HEK293 (cell line): ENCODE results near the gene ZNF609.

ENCODE experiments used
- CTCF ChIA-PET: fragments of 350-600 bp; formaldehyde crosslinking; extraction: SDS; loops from one replicate; lab custom pipeline; 2021; ENCODE audit warnings: antibody characterized with exemption; lab: Yijun Ruan, JAX
- POLR2A ChIA-PET: fragments of 300-600 bp; formaldehyde crosslinking; extraction: SDS; loops from one replicate; lab custom pipeline; 2020; ENCODE audit warnings: antibody characterized with exemption, inconsistent platforms; lab: Yijun Ruan, JAX
- H3K27ac ChIP-seq: fragments of 200-500 bp; sonication (Bioruptor generic); 2 replicates; pipeline ENCODE4 v1.5.1; 2014; ENCODE audit warnings: low read depth, low read length, control low read depth, inconsistent platforms; ENCODE audit errors: extremely low read depth
- H3K36me3 ChIP-seq, 2 experiments: fragments of 200-500 bp in 1 of 2; sonication (Bioruptor generic) in 1 of 2; 1 replicate in 1 of 2; 2 replicates in 1 of 2; pipeline ENCODE4 v1.5.1; 2014 to 2017; ENCODE audit warnings: inconsistent platforms in 2 of 2, low read length in 2 of 2; ENCODE audit not compliant: control insufficient read depth in 2 of 2, insufficient read depth in 1 of 2
- H3K4me1 ChIP-seq: fragments of 200-500 bp; sonication (Bioruptor generic); 2 replicates; pipeline ENCODE4 v1.5.1; 2014; ENCODE audit warnings: mild to moderate bottlenecking, low read length, inconsistent platforms; ENCODE audit not compliant: control insufficient read depth, insufficient read depth
- H3K4me3 ChIP-seq: 2 replicates; pipeline ENCODE4 v1.5.1; 2011; ENCODE audit warnings: low read depth, mild to moderate bottlenecking, control low read depth, low read length, moderate library complexity
- H3K9me3 ChIP-seq: fragments of 200-500 bp; sonication (Bioruptor generic); 2 replicates; pipeline ENCODE4 v1.5.1; 2014; ENCODE audit warnings: low read depth, low read length, inconsistent platforms; ENCODE audit not compliant: control insufficient read depth, insufficient read depth
- HOXC10 ChIP-seq: sonication (generic); formaldehyde crosslinking; IDR thresholded peaks from 2 replicates; pipeline ENCODE4 v1.8.1; 2023; ENCODE audit warnings: mild to moderate bottlenecking, missing genetic modification reagents
- SP3 ChIP-seq: fragments of 450-650 bp; formaldehyde crosslinking; IDR thresholded peaks from 2 replicates; pipeline ENCODE4 v1.5.1; 2016; ENCODE audit warnings: missing biosample characterization, missing genetic modification characterization
- SP7 ChIP-seq: fragments of 450-650 bp; formaldehyde crosslinking; IDR thresholded peaks from 2 replicates; pipeline ENCODE4 v1.5.1; 2016; ENCODE audit warnings: missing biosample characterization, missing genetic modification characterization
- ZNF132 ChIP-seq: fragments of 450-650 bp; formaldehyde crosslinking; IDR thresholded peaks from 2 replicates; pipeline ENCODE4 v1.5.1; 2017; ENCODE audit warnings: missing biosample characterization, missing genetic modification characterization, borderline replicate concordance
- ZNF248 ChIP-seq: fragments of 450-650 bp; formaldehyde crosslinking; IDR thresholded peaks from 2 replicates; pipeline ENCODE4 v1.5.1; 2017; ENCODE audit warnings: missing biosample characterization, missing genetic modification characterization
- ZNF266 ChIP-seq: fragments of 450-650 bp; formaldehyde crosslinking; IDR thresholded peaks from 2 replicates; pipeline ENCODE4 v1.5.1; 2016; ENCODE audit warnings: missing biosample characterization, missing genetic modification characterization, low read depth
- ZNF341 ChIP-seq: fragments of 450-650 bp; formaldehyde crosslinking; IDR thresholded peaks from 2 replicates; pipeline ENCODE4; 2016; ENCODE audit warnings: low read depth, missing biosample characterization, missing genetic modification characterization
- ZNF37A ChIP-seq: fragments of 450-650 bp; IDR thresholded peaks from 2 replicates; pipeline ENCODE4 v1.5.1; 2018; ENCODE audit warnings: missing biosample characterization, missing genetic modification characterization
- ZNF416 ChIP-seq: fragments of 450-650 bp; formaldehyde crosslinking; IDR thresholded peaks from 2 replicates; pipeline ENCODE4 v1.5.1; 2016; ENCODE audit warnings: missing biosample characterization, missing genetic modification characterization
- ZNF473 ChIP-seq: fragments of 450-650 bp; formaldehyde crosslinking; IDR thresholded peaks from 2 replicates; pipeline ENCODE4 v1.5.1; 2017; ENCODE audit warnings: missing biosample characterization, missing genetic modification characterization
- ZNF514 ChIP-seq: fragments of 450-650 bp; formaldehyde crosslinking; IDR thresholded peaks from 2 replicates; pipeline ENCODE4 v1.5.1; 2016; ENCODE audit warnings: missing biosample characterization, missing genetic modification characterization
- ZNF530 ChIP-seq: fragments of 450-650 bp; formaldehyde crosslinking; IDR thresholded peaks from 2 replicates; pipeline ENCODE4 v1.5.1; 2016; ENCODE audit warnings: low read depth, missing biosample characterization, missing genetic modification characterization
- ZNF596 ChIP-seq: fragments of 450-650 bp; IDR thresholded peaks from 2 replicates; pipeline ENCODE4 v1.5.0; 2018; ENCODE audit warnings: missing biosample characterization, mild to moderate bottlenecking, missing genetic modification characterization, moderate library complexity
- ZNF664 ChIP-seq: fragments of 450-650 bp; formaldehyde crosslinking; IDR thresholded peaks from 2 replicates; pipeline ENCODE4 v1.5.1; 2016; ENCODE audit warnings: missing biosample characterization, missing genetic modification characterization
- ZNF707 ChIP-seq: fragments of 450-650 bp; formaldehyde crosslinking; IDR thresholded peaks from 2 replicates; pipeline ENCODE4 v1.5.1; 2016; ENCODE audit warnings: missing biosample characterization, missing genetic modification characterization
- ZNF776 ChIP-seq: fragments of 450-650 bp; formaldehyde crosslinking; IDR thresholded peaks from 2 replicates; pipeline ENCODE4 v1.5.0; 2017; ENCODE audit warnings: missing biosample characterization, missing genetic modification characterization, borderline replicate concordance
- ZSCAN23 ChIP-seq: fragments of 450-650 bp; formaldehyde crosslinking; IDR thresholded peaks from 2 replicates; pipeline ENCODE4 v1.5.1; 2016; ENCODE audit warnings: missing biosample characterization, missing genetic modification characterization
- TF ChIP-seq, protein P1 (sequence below): fragments of 450-650 bp; formaldehyde crosslinking; IDR thresholded peaks from 2 replicates; pipeline ENCODE4 v1.5.1; 2017; ENCODE audit warnings: missing biosample characterization, mild to moderate bottlenecking, missing genetic modification characterization, moderate library complexity
- TF ChIP-seq, protein P2 (sequence below): fragments of 450-650 bp; formaldehyde crosslinking; IDR thresholded peaks from 2 replicates; pipeline ENCODE4 v1.5.1; 2016; ENCODE audit warnings: missing biosample characterization, missing genetic modification characterization
- TF ChIP-seq, protein P3 (sequence below): fragments of 450-650 bp; formaldehyde crosslinking; IDR thresholded peaks from 2 replicates; pipeline ENCODE4 v1.5.1; 2016; ENCODE audit warnings: missing biosample characterization, missing genetic modification characterization
- TF ChIP-seq, protein P4 (sequence below): fragments of 450-650 bp; IDR thresholded peaks from 2 replicates; pipeline ENCODE4 v1.5.1; 2018; ENCODE audit warnings: missing biosample characterization, mild to moderate bottlenecking, missing genetic modification characterization

ZNF609 gene

DNA sequence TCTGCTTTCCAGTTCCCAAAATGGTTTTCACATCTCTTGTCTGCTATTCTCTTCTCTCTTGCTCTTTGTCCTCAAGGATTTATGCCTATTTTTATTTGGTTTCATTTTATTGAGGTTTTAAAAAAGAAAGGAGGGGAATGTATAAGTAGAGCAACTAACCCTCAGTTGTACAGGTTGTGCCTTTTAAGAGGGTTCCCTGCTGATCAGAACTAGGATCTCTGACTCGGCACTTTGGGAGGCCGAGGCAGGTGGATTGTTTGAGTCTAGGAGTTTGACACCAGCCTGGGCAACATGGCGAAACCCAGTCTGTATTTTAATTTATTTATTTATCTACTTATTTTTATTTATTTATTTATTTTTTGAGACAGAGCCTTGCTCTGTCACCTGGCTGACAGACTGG is 123.6 kb downstream of the ZNF609 start (continued):
- no peak for TF ChIP-seq ZNF664 (tag by site-specific recombination)
- TF ChIP-seq ZSCAN23 (tag by site-specific recombination) = no peak

DNA sequence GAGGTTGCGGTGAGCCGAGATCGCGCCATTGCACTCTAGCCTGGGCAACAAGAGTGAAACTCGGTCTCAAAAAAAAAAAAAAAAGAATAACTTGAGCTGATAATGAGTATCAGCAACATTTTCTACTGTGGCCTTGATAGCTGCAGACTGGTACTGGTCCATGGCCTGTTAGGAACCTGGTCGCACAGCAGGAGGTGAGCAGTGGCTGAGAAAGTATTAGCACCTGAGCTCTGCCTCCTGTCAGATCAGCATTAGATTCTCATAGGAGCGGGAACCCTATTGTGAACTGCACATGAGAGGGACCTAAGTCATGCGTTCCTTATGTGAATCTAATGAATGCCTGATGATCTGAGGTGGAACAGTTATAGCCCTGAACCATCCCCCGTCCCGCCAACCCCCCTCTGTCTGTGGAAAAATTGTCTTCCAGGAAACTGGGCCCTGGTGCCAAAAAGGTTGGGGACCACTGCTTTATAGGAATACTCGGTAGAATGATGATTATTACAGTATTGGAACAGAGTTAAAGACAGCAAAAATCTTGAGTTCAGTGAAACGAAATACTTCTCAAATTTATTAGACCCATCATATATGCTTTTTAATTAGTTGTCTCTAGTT is 126.0 kb downstream of the ZNF609 start:
- H3K4me1 ChIP-seq = 0 out of 2 replicates have a peak, but pooled peaks cover 4% of the 10 kb centered on the region
- no peak overlapping the region for H3K27ac ChIP-seq
- H3K4me3 ChIP-seq = no peak overlapping the region
- no peaks in the 10 kb centered on the region for H3K9me3 ChIP-seq
- CTCF ChIA-PET = interaction anchor here (1.1 kb wide), 1 partner anchor 67 kb away, joined by 3 read pairs; no protein-coding TSS in a partner anchor
- TF ChIP-seq, protein P1, sequence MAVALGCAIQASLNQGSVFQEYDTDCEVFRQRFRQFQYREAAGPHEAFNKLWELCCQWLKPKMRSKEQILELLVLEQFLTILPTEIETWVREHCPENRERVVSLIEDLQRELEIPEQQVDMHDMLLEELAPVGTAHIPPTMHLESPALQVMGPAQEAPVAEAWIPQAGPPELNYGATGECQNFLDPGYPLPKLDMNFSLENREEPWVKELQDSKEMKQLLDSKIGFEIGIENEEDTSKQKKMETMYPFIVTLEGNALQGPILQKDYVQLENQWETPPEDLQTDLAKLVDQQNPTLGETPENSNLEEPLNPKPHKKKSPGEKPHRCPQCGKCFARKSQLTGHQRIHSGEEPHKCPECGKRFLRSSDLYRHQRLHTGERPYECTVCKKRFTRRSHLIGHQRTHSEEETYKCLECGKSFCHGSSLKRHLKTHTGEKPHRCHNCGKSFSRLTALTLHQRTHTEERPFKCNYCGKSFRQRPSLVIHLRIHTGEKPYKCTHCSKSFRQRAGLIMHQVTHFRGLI (tag by site-specific recombination) = no peak
- TF ChIP-seq ZNF37A (tag by site-specific recombination) = no peak
- TF ChIP-seq ZNF266 (tag by site-specific recombination) = no peak
- no peak for TF ChIP-seq ZNF596 (tag by site-specific recombination)
- TF ChIP-seq SP3 (tag by site-specific recombination) = no peak
- TF ChIP-seq ZNF776 (tag by site-specific recombination) = no peak
- no peak for TF ChIP-seq ZNF530 (tag by site-specific recombination)
- TF ChIP-seq, protein P2, sequence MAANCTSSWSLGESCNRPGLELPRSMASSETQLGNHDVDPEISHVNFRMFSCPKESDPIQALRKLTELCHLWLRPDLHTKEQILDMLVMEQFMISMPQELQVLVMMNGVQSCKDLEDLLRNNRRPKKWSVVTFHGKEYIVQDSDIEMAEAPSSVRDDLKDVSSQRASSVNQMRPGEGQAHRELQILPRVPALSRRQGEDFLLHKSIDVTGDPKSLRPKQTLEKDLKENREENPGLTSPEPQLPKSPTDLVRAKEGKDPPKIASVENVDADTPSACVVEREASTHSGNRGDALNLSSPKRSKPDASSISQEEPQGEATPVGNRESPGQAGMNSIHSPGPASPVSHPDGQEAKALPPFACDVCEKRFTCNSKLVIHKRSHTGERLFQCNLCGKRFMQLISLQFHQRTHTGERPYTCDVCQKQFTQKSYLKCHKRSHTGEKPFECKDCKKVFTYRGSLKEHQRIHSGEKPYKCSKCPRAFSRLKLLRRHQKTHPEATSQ = no peak
- no peak for TF ChIP-seq HOXC10 (CRISPR knock-in tag)
- TF ChIP-seq ZNF248 (tag by site-specific recombination) = no peak
- TF ChIP-seq ZNF514 (tag by site-specific recombination) = no peak
- no peak for TF ChIP-seq ZNF132 (tag by site-specific recombination)
- TF ChIP-seq, protein P3, sequence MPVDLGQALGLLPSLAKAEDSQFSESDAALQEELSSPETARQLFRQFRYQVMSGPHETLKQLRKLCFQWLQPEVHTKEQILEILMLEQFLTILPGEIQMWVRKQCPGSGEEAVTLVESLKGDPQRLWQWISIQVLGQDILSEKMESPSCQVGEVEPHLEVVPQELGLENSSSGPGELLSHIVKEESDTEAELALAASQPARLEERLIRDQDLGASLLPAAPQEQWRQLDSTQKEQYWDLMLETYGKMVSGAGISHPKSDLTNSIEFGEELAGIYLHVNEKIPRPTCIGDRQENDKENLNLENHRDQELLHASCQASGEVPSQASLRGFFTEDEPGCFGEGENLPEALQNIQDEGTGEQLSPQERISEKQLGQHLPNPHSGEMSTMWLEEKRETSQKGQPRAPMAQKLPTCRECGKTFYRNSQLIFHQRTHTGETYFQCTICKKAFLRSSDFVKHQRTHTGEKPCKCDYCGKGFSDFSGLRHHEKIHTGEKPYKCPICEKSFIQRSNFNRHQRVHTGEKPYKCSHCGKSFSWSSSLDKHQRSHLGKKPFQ = no peak
- no peak for TF ChIP-seq ZNF416 (tag by site-specific recombination)
- no peak for TF ChIP-seq ZNF341 (tag by site-specific recombination)
- no peak for TF ChIP-seq SP7 (tag by site-specific recombination)
- no peak for TF ChIP-seq ZSCAN23 (tag by site-specific recombination)
- TF ChIP-seq, protein P4, sequence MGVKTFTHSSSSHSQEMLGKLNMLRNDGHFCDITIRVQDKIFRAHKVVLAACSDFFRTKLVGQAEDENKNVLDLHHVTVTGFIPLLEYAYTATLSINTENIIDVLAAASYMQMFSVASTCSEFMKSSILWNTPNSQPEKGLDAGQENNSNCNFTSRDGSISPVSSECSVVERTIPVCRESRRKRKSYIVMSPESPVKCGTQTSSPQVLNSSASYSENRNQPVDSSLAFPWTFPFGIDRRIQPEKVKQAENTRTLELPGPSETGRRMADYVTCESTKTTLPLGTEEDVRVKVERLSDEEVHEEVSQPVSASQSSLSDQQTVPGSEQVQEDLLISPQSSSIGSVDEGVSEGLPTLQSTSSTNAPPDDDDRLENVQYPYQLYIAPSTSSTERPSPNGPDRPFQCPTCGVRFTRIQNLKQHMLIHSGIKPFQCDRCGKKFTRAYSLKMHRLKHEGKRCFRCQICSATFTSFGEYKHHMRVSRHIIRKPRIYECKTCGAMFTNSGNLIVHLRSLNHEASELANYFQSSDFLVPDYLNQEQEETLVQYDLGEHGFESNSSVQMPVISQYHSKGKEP (tag by site-specific recombination) = no peak
- TF ChIP-seq ZNF473 (tag by site-specific recombination) = no peak
- TF ChIP-seq ZNF707 (tag by site-specific recombination) = no peak
- TF ChIP-seq, all 188 proteins: peak for 0
- POLR2A ChIA-PET = interaction anchor here (0.6 kb wide), 1 partner anchor 82 kb away, joined by 3 read pairs; no protein-coding TSS in a partner anchor
- no peaks in the 10 kb centered on the region for H3K36me3 ChIP-seq
